Nephron (organoid): Measurements from ENCODE around the gene TSPAN18.

Experiments
- H3K27ac Mint-ChIP-seq, 3 experiments: 2 replicates each; pipeline ENCODE4 v1.8.0; 2020; ENCODE audit warnings: mixed read lengths in 3 of 3, mild to moderate bottlenecking in 2 of 3, moderate library complexity in 1 of 3
- H3K27me3 Mint-ChIP-seq: 2 replicates; pipeline ENCODE4 v1.8.0; 2021; ENCODE audit warnings: low read depth, mild to moderate bottlenecking, moderate library complexity, mixed read lengths
- H3K36me3 Mint-ChIP-seq: 2 replicates; pipeline ENCODE4 v1.8.0; 2020; ENCODE audit warnings: low read depth, mixed read lengths
- H3K4me1 Mint-ChIP-seq: 2 replicates; pipeline ENCODE4 v1.8.0; 2020; ENCODE audit warnings: mixed read lengths
- H3K4me3 Mint-ChIP-seq, 3 experiments: 2 replicates each; pipeline ENCODE4 v1.8.0; 2020; ENCODE audit warnings: mild to moderate bottlenecking in 3 of 3, mixed read lengths in 3 of 3, moderate library complexity in 2 of 3
- H3K9me3 Mint-ChIP-seq: 2 replicates; pipeline ENCODE4 v1.8.0; 2020; ENCODE audit warnings: mixed read lengths
- CTCF ChIP-seq, 3 experiments: fragments of 200-600 bp; sonication (generic); IDR thresholded peaks; one replicate each; pipeline ENCODE4 v1.5.0; 2021; ENCODE audit warnings: antibody characterized with exemption in 3 of 3; ENCODE audit not compliant: unreplicated experiment in 3 of 3

The TSPAN18 gene

DNA sequence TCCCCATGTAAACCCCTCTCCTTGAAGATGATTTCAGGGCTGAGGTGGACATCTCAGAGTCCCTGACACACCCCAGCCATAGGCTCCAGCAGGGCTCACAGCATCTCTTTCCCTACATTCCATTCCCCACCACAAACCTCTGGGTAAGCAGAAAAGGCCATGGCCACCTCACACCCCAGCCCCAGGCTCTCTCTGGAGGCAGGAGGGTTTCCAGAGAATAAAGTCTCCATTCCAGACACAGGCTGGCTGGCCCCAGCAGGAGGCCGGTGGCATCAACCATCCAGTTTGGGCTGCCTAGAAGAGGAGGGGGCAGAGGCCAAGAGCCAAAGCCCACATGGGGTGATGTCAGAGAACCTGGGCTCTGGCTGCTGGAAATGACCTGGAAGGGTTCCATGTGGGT is 162.5 kb downstream of the TSPAN18 start:
- H3K27ac Mint-ChIP-seq = no peak overlapping the region
- no peak for TF ChIP-seq CTCF (IDR thresholded peaks at IDR 0.05; ENCODE audit: unreplicated experiment in 3 of 3)
- H3K36me3 Mint-ChIP-seq = no peaks in the 10 kb centered on the region
- no peaks in the 10 kb centered on the region for H3K9me3 Mint-ChIP-seq
- H3K27me3 Mint-ChIP-seq = peaks cover 19% of the 10 kb centered on the region
- H3K4me1 Mint-ChIP-seq = peaks cover 46% of the 10 kb centered on the region
- no peak overlapping the region for H3K4me3 Mint-ChIP-seq

DNA sequence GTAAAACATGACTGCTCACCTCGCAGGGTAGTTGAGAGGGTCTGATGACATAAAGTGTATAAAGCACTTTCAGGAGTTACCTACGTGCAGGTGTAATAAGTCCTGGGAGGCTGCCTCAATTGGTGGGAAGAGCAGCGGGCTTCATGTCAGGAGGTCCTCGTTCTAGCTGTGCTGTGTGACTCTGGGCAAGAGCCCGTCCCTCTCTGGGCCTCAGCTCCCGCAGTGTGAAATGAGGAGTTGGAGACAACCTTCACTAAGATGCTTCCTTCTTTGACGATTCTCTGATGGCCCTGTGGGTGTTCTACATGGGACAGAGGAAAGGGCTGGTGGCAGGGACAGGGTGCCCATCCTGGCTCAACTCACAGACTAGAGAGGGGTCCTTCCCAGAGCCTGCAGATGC is 166.1 kb downstream of the TSPAN18 start:
- Mint-ChIP-seq H3K27ac (peak overlapping the region in 1 of 3 experiments; percentile 85), H3K4me3 (no peak overlapping the region)

DNA sequence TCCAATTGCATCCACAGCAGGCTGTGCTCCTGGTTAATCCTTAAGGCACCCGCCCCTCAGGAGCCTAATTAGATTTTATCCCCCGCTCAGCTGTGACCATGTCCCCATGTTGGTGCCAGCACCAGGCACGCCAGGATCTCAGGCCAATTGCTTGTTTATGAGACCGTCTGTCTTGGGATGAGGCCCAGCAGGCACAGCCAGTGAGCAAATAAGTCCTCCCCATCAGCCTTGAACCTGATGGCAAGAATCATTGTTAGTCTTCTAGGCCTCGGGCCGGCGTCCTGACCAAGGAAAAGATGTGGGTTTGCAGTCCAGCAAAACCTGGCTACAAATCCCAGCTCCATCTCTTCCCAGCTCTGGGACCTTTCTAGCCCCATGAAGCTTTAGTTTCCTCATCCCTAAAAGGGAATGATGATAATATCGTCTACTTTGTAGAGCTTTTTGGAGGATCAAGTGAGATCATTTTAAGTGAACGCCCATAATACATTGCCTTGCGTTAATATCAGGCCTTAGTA is 166.6 kb downstream of the TSPAN18 start:
- no peak for TF ChIP-seq CTCF (IDR thresholded peaks at IDR 0.05; ENCODE audit: unreplicated experiment in 3 of 3)
- Mint-ChIP-seq H3K9me3 (no peaks in the 10 kb centered on the region), H3K27ac (peak overlapping the region; percentile 14 to 85 (median 75)), H3K4me1 (peaks cover 21% of the 10 kb centered on the region), H3K4me3 (no peak overlapping the region), H3K36me3 (peaks cover 1% of the 10 kb centered on the region), H3K27me3 (peaks cover 13% of the 10 kb centered on the region)

More for the DNA sequence above, 166.1 kb downstream of the TSPAN18 start:
- Mint-ChIP-seq H3K9me3 (no peaks in the 10 kb centered on the region), H3K27me3 (peaks cover 13% of the 10 kb centered on the region), H3K36me3 (no peaks in the 10 kb centered on the region), H3K4me1 (peaks cover 18% of the 10 kb centered on the region)
- TF ChIP-seq CTCF (IDR thresholded peaks at IDR 0.05; ENCODE audit: unreplicated experiment in 3 of 3) = no peak

DNA sequence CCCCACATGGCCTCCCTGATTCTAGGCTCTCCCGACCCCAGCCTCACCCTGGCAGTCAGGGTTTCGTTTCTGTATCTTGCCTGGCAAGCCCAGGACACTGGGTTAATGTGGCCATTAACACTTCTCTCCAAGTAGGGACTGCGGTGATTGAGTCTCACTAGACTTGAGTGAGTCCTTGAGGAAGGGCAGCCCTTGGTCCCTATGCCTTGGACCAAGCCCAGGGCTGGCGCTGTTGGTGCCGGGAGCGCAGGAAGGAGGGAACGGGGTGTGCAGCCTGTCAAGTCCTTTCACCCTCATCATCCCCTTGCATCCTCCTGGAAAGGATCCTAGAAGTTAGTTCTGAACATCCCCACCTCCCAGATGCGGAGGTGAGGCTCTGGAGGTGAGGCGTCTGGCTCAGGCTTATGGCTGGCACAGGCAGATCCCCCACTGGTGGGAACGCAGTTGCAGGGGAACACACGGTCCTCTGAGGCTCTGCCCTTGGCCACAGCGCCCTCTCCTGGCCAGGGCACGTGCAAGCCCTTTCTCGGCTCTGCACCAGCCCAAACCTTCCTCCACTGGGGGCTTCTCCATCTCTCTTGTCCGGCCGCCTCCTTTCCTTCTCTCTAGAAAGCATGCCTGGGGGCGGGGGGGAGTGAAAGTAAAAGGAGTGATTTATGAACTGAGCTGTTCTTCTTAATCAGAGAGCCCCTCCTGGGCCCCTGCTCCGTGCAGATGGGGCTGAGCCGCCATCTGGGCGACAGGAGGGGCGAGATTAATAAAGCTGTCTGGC is 167.3 kb downstream of the TSPAN18 start:
- Mint-ChIP-seq H3K36me3 (peaks cover 8% of the 10 kb centered on the region), H3K4me3 (no peak overlapping the region), H3K27ac (peak overlapping the region; percentile 14 to 85 (median 75)), H3K4me1 (peaks cover 21% of the 10 kb centered on the region), H3K27me3 (peaks cover 13% of the 10 kb centered on the region), H3K9me3 (no peaks in the 10 kb centered on the region)
- TF ChIP-seq CTCF (IDR thresholded peaks at IDR 0.05; ENCODE audit: unreplicated experiment in 3 of 3) = peak; percentile 88 to 90 (median 89)

DNA sequence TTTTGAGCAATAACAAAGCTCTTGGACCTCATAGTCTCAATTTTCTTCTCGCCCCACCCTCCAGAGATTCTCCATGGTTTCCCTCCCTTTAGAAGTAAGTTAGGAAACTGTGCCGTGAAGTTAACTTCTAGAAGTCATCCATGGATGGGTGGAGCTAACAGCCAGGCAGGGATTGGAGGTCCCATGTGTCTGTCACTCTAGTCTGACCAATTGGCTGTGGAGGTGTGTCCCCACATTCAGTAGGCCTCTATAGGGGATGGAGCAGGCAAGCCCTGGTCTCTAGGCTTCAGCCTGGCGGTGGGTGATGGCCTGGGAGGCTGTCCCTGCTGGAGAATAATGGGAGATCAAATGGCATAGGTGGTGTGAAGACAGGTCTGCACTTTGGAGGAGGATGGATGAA is 173.2 kb downstream of the TSPAN18 start:
- TF ChIP-seq CTCF (IDR thresholded peaks at IDR 0.05; ENCODE audit: unreplicated experiment in 3 of 3) = no peak
- no peak overlapping the region for H3K4me3 Mint-ChIP-seq
- H3K4me1 Mint-ChIP-seq = peaks cover 4% of the 10 kb centered on the region
- no peaks in the 10 kb centered on the region for H3K9me3 Mint-ChIP-seq
- no peaks in the 10 kb centered on the region for H3K27me3 Mint-ChIP-seq
- no peak overlapping the region for H3K27ac Mint-ChIP-seq
- H3K36me3 Mint-ChIP-seq = peaks cover 17% of the 10 kb centered on the region
